Activated T-cell treated with anti-CD3 and anti-CD28 coated beads for 24 hours (primary cell): ENCODE measurements around the gene SPR.

Source experiments
- DNase-seq: peaks from one replicate; pipeline ENCODE4 v3.0.0-alpha.2; 2020; ENCODE audit warnings: low read depth

SPR gene

DNA sequence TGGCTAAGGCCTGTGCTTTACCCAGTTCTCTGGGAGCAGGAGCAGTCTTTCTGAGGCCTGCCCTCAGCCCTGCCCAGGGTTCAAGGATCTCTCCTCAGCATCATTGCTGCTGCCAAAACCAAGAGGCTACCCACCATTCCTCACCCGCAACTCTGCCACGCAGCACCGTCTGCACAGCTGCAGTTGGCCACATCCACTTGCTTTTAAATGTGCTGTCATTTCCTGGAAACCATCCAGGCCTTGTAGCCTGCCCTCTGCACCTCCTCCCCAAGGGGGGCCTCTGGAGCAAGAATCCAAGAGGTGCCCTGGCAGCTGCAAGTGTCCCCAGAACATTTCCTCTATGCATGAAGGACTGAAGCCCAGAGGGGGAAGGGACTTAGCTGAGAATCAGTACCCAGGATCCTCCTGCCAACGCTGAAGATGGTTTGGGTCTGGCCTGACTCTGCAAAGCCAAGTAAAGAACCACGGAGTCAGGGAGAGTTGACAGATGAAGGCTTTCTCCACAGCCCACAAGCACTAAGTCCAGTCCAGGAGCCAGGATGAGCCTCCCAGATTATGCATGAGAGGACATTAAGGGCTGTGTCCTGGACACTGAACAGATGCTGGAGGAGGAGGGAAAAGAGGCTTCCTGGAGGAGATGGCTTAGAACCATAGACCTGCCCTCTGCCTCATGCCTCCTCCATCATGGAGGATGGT lies 45.0 kb downstream of the SPR start:
- DNase-seq, result no peak

DNA sequence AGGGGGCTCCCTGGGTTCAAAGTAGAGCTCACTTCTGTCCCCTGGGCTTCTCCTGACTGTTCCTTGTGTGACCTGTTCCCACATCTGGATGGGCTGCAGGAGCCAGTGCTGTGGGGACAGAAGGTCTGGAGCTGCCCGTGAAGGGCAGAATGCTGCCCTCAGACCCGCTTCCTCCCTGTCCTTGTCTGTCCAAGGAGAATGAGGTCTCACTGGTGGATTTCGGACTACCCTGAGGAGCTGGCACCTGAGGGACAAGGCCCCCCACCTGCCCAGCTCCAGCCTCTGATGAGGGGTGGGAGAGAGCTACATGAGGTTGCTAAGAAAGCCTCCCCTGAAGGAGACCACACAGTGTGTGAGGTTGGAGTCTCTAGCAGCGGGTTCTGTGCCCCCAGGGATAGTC lies 45.6 kb downstream of the SPR start:
- DNase-seq, result no peak

DNA sequence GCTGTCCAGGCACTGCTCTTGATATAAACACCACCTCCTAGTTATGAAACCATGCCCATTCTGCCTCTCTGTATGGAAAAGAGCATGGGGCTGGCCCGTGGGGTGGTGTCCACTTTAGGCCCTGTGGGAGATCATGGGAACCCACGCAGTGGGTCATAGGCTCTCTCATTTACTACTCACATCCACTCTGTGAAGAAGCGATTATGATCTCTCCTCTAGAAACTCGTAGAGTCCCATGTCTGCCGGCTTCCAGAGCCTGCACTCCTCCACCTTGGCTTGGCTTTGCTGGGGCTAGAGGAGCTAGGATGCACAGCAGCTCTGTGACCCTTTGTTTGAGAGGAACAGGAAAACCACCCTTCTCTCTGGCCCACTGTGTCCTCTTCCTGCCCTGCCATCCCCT lies 46.0 kb downstream of the SPR start:
- no peak for DNase-seq

DNA sequence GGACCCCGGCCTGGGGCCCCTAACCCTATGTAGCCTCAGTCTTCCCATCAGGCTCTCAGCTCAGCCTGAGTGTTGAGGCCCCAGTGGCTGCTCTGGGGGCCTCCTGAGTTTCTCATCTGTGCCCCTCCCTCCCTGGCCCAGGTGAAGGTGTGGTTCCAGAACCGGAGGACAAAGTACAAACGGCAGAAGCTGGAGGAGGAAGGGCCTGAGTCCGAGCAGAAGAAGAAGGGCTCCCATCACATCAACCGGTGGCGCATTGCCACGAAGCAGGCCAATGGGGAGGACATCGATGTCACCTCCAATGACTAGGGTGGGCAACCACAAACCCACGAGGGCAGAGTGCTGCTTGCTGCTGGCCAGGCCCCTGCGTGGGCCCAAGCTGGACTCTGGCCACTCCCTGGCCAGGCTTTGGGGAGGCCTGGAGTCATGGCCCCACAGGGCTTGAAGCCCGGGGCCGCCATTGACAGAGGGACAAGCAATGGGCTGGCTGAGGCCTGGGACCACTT lies 46.5 kb downstream of the SPR start:
- no peak for DNase-seq

DNA sequence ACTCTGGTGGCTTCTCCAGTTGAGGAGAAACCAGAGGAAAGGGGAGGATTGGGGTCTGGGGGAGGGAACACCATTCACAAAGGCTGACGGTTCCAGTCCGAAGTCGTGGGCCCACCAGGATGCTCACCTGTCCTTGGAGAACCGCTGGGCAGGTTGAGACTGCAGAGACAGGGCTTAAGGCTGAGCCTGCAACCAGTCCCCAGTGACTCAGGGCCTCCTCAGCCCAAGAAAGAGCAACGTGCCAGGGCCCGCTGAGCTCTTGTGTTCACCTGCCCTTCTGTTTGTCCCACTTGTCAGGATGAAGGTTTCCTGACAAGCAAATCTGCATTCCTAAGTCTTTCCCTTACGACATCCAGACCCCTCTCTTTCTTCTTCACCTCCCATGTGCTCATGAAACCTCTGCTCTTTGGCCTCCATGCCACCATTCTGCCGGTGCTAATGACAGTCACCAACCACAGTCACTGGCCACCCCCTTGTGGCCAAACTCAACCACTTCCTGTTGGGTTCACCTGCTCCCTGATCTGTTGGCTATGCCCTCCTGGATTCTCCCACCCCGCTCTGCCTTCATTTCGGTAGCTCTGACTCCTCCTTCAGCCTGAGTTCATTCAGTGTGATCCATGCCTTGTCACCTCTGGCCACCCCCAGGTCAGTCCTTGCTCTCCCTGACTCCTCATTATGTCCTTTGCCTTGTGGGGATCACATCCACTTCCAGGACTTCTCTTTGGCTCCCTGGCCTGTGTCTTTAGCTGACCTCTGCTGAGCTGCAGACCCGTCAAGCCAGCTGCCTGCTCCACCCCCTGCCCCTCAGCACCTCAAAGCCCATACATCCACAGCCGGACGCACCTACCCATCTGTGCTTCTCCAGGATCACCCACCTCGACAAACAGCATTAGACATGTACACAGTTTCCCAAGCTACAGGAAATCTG lies 47.7 kb downstream of the SPR start:
- DNase-seq, result no peak

DNA sequence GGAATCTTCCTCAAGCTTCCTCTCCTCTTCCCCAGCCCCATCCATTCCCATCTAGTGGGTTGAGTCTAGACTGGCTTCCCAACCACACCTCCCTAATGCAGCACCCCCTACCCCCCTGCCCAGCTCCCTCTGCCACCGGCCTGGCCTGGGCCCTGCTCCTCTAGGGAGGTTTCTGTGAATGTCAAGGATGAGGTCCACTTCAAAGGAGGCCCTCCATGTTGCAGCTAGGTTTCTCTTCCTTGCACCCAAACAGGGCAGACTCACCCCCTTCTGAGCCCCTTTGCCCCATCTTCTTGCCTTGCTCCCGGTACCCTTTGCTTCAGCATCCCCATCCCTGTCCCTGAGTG lies 48.4 kb downstream of the SPR start:
- DNase-seq, result no peak

DNA sequence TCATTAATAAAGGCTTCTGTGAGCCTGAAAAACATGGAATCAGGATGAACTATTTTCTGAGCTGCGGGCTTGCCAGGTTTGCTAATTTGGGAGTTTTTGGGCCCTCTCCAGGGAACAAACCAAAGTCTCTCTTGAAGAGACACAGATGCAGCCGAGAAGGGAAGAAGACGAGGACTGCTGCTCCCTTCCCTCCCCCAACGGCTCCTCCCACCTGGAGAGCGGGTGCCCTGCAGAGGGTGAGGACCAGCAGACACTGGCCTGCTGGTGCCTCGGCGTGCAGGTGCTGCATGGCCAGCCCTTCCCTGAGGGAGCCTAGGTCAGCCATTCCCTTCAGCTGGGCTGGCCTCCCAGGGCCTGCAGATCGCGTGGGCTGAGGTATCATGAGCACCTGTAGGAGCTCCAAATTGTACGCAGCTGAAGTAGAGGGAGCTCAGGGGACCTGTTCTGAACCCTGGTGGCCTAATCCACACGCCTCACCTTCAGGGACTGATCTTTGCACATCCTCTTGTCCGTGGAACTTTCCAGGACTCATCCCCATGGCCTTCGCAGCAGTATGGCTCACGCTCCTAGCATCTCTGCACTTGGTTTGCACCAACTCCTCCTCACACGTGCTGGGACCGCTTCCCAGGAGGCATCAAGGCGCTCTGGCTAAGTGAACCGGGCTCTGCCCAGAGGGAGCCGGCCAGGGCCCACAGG lies 49.6 kb downstream of the SPR start:
- no peak for DNase-seq

DNA sequence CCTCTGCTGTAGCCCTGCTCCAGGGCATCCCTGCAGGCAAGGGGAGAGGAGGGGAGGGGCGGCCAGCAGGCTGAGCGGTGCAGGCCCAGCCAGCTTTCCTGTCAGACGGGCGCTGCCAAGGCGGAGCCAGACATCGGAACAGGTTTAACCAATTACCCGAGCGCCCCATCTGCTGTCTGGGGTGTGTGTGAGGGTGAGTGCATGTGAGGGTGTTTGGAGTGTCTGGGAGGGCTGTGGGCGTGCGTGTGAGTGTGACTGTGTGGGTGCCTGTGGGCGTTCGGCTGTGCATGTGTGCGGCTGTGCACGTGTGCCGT lies 50.1 kb downstream of the SPR start:
- no peak for DNase-seq

DNA sequence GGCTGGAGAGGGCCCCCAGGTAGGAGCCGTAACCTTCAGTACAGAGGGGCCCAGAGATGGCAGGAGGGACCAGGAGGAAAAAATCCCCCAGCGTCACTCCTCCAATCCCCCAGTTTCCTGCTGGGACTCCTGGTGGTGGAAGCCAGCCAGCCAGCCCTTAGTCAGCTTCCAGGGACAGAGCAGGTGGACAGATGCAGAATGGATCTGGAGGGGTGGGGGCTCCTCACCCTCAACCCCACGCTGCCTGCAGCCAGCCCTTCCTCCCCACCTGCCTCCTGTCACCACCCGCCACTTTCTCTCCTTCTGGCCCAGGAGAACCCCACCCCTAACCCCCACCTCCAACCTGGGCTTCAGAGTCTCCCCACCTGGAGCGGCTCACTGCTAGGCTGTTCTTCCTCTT lies 51.2 kb downstream of the SPR start:
- no peak for DNase-seq

DNA sequence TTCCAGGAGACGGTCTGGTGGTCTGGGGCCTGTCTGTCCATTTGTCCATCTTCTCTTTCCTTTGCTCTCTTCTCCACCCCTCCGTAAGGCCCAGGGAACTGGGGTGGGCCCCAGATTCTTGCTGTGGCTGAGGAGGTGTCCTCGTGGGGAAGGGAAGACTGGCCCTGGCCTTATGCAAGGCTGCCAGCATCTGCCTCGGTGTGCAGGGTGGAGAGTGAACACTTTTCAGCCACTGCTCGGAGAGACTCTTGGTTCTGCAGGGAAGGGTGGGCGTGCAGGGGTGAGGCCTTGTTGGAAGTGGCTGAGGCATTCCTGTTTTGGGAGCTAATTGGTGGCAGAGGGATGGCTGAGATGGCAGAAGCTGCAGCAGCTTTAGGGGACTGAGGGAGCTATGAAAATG lies 53.2 kb downstream of the SPR start:
- DNase-seq, result no peak

DNA sequence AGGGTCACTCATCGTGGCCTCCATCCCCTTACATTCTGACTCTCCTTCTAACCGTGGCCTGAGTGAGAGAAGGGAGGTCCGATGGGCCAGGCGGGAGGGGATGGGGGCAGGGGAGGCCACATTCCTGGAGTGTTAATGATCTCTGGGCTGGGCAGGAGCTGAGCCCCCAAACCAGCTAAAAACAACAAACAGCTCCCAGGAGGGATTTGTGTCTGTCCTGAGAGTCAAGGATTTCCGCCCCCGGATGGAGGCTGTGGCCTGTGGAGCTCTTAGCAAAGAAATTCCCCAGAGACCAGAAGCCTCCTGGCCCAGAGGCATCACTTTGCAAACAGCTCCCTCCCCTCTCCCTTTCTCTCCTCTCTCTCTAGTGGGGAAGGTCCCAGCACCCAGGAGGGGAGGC lies 53.6 kb downstream of the SPR start:
- no peak for DNase-seq
